Coronary artery (tissue), 2 donors: ENCODE data around the gene EML1.

Experiments used
- DNase-seq: peaks from one replicate; pipeline ENCODE4 v3.0.0-alpha.2; 2017; ENCODE audit warnings: low spot score
- H3K27ac ChIP-seq, 2 donors: fragments of 200-600 bp; sonication (generic); one replicate each; pipeline ENCODE4 v1.5.1; 2016 to 2019
- H3K4me3 ChIP-seq: fragments of 200-600 bp; sonication (generic); 2 replicates; pipeline ENCODE4 v1.5.1; 2016; ENCODE audit warnings: mild to moderate bottlenecking, moderate library complexity
- TF ChIP-seq, protein P1 (sequence below): fragments of 200-600 bp; sonication (generic); IDR thresholded peaks from one replicate; pipeline ENCODE4 v1.5.1; 2019; ENCODE audit warnings: antibody characterized with exemption

Gene EML1

GRCh38 chr14:99873653-99874052 lies 80.4 kb downstream of the EML1 start:
- DNase-seq = no peak
- TF ChIP-seq, protein P1, sequence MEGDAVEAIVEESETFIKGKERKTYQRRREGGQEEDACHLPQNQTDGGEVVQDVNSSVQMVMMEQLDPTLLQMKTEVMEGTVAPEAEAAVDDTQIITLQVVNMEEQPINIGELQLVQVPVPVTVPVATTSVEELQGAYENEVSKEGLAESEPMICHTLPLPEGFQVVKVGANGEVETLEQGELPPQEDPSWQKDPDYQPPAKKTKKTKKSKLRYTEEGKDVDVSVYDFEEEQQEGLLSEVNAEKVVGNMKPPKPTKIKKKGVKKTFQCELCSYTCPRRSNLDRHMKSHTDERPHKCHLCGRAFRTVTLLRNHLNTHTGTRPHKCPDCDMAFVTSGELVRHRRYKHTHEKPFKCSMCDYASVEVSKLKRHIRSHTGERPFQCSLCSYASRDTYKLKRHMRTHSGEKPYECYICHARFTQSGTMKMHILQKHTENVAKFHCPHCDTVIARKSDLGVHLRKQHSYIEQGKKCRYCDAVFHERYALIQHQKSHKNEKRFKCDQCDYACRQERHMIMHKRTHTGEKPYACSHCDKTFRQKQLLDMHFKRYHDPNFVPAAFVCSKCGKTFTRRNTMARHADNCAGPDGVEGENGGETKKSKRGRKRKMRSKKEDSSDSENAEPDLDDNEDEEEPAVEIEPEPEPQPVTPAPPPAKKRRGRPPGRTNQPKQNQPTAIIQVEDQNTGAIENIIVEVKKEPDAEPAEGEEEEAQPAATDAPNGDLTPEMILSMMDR = no peak
- Histone ChIP-seq H3K4me3 (no peak overlapping the region), H3K27ac (no peak overlapping the region)

DNA sequence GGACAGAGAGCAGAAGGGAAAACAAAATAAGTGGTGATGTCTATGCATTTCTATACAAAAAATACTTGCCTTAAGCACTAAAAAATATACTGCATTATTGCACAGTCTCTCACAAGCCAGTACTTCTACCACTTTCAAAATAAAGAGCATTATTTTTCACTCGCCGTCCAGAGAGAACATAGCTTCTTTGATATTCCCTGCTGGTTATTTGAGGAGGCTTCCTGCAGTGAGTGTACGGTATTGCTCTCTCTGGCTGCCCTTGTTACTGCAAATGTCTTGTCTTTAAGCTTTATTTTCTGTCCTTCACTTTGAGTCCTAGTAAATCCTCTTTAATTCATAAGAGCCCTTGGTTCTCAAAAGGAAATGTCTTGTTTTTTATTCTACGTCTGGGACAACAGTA lies 81.1 kb downstream of the EML1 start:
- H3K4me3 ChIP-seq = no peak overlapping the region
- no peak overlapping the region for H3K27ac ChIP-seq
- TF ChIP-seq, protein P1 = no peak
- DNase-seq = no peak

- TF ChIP-seq, protein P1 = no peak
- no peak overlapping the region for H3K4me3 ChIP-seq
- H3K27ac ChIP-seq = no peak overlapping the region
- DNase-seq = no peak
Measured at GRCh38 chr14:99875421-99875820, 82.2 kb downstream of the EML1 start.

DNA sequence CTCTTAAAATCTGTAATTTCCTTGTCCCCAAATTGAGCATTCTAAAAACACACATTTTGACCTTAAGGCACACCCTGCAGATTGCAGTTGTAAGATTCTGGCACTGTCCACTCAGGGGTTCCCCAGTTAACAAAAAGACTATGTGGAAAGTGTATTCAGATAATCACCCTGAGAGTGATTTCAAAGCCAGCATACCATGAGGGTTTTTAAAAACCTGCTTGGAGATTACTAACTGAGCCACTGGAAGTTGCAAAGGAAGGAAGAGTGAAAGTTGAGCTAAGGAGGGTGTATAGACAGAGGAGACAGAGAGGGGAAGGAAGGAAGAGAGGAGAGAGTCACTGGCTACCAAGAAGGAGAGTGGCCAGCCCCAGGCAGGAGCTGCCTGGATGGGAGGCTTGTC lies 82.6 kb downstream of the EML1 start:
- Histone ChIP-seq H3K27ac (no peak overlapping the region), H3K4me3 (no peak overlapping the region)
- DNase-seq = no peak
- TF ChIP-seq, protein P1 = no peak

- DNase-seq = no peak
- no peak overlapping the region for H3K4me3 ChIP-seq
- H3K27ac ChIP-seq = no peak overlapping the region
- TF ChIP-seq, protein P1 = no peak
Measured at GRCh38 chr14:99876406-99876805, 83.2 kb downstream of the EML1 start.

GRCh38 chr14:99878563-99878962 lies 85.3 kb downstream of the EML1 start:
- no peak overlapping the region for H3K4me3 ChIP-seq
- DNase-seq = no peak
- no peak overlapping the region for H3K27ac ChIP-seq
- TF ChIP-seq, protein P1 = no peak

GRCh38 chr14:99879401-99880295 lies 86.4 kb downstream of the EML1 start:
- Histone ChIP-seq H3K4me3 (no peak overlapping the region), H3K27ac (peak overlapping the region in 1 of 2 donors; percentile 69)
- TF ChIP-seq, protein P1 = no peak
- no peak for DNase-seq
